ENCODE data around the gene TMEM150A.

DNA sequence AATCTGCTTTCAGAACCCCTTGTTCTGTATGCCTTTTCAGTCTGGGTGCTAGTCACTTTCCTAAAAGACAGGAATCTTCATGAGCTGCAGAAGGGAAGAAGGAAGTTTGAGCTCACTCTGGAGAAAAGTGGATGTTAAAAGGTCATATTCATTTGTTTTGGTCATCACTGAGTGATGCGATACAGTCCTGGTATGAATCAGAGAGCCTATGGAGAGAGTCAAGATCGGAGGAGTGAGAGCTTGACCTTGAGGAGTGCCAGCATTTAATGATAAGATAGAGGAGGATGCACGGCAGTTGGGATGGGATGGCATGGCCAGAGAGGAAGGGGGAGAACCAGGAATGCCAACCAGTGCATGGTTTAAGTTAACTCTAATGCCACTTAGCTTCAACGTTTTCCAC lies 33.1 kb upstream of the TMEM150A start:
- TF ChIP-seq, protein P1, sequence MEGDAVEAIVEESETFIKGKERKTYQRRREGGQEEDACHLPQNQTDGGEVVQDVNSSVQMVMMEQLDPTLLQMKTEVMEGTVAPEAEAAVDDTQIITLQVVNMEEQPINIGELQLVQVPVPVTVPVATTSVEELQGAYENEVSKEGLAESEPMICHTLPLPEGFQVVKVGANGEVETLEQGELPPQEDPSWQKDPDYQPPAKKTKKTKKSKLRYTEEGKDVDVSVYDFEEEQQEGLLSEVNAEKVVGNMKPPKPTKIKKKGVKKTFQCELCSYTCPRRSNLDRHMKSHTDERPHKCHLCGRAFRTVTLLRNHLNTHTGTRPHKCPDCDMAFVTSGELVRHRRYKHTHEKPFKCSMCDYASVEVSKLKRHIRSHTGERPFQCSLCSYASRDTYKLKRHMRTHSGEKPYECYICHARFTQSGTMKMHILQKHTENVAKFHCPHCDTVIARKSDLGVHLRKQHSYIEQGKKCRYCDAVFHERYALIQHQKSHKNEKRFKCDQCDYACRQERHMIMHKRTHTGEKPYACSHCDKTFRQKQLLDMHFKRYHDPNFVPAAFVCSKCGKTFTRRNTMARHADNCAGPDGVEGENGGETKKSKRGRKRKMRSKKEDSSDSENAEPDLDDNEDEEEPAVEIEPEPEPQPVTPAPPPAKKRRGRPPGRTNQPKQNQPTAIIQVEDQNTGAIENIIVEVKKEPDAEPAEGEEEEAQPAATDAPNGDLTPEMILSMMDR (conservative IDR thresholded peaks at IDR 0.05; ENCODE audit: low read depth, low read length): no peak
- TF ChIP-seq POLR2A (IDR thresholded peaks at IDR 0.05; ENCODE audit: low read depth, low read length): no peak

All from IMR-90 (cell line).